ENCODE data around the gene NPIPA5.
"Not testable (repeated sequence)": the region's sequence is repeated elsewhere in the genome, so short reads cannot be mapped to it uniquely, and the experiment has no call there.

The NPIPA5 gene

DNA sequence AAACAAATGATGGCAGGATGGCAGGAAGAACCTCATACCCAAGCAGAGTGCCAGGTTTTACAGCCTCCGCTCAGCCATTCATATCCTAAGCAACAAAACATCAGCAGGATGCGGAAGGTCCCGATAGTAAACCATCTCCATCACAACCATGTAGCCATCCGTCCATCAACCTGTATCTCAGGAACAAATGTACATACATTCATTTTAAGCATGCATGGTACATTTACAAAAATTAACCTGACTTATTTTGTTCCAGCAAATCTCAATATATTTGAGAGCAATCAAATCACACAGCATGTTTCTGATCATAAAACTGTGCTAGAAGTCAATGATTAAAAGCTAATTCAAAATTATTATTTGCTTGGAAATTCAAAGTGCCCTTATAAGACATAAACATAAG is at the start of gene NPIPA5:
Gene NPIPA5 (minus strand): TSS at position 101 of the 400 bp plus-strand sequence. CDS start 0 bp downstream, at position 101.
- DNase-seq (ENCODE audit: low read depth), result not testable (repeated sequence)

DNA sequence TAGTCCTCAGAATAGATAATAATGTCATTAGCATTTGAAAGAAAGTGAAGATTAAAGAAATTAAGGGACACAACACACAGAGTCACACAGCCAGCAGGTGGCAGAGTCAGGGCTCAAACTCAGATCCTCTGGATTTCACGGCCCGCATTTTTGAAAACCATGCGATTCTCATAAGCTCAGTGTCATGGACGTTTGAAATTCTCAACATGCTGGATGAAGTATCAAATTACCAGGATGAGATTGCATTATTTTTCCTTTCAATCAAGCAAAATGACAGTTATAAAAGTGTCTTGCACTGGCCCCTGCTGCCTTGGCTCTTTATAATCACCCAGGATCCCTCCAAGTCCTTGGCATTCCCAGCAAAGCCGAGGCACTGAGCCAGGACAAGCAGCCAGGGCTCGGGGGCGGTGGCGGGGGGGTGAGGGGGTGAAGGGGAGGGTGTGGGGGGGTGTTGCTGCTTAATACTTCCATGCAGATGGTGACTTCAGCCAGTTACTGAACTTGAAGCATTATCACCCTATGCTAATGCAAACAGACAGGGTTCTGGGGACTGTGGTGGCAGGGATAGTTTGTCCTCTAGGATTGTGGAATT is 49.6 kb upstream of the NPIPA5 start:
- DNase-seq (ENCODE audit: low read depth), result no peak

DNA sequence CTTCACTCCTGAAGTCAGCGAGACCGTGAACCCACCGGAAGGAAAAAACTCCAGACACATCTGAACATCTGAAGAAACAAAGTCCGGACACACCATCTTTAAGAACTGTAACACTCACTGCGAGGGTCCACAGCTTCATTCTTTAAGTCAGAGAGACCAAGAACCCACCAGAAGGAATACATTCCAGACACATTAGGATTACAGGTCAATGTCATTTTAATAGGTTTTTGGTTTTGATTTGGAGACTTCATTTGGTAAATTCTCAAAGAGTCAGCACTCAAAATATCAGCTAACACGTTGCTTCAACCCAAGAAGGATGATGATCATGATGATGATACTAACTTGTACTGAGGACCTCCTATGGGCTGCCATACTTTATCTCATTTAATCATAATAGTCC is 48.7 kb upstream of the NPIPA5 start:
- no peak for DNase-seq (ENCODE audit: low read depth)

DNA sequence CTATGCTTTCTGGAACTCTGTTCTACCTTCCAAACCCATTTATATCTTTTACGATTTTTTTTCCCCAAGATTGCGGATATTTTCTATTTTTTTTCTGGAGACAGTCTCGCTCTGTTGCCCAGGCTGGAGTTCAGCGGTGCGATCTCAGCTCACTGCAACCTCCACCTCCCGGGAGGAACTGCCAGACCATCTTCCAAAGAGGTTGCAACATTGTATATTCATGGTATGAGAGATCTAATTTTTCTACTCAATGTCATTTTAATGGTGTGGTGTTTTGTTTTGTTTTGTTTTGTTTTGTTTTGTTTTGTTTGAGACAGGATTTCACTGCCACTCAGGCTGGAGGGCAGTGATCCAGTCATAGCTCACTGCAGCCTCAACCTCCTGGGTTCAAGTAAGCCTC is 47.8 kb upstream of the NPIPA5 start:
- DNase-seq (ENCODE audit: low read depth), result no peak

DNA sequence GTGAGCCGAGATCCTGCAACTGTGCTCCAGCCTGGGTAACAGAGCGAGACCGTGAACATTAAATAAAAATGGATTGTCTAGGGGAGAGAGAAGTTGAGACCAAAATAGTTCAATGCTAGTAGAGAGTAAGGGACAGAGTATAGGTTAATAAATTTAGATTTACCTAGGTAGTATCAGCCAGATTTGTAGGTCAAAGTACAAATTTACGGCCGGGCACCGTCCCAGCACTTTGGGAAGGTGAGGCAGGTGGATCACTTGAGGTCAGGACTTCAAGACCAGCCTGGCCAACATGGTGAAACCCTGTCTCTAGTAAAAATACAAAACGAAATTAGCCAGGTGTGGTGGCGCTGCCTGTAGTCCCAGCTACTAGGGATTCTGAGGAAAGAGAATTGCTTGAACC is 44.1 kb upstream of the NPIPA5 start:
- no peak for DNase-seq (ENCODE audit: low read depth)

DNA sequence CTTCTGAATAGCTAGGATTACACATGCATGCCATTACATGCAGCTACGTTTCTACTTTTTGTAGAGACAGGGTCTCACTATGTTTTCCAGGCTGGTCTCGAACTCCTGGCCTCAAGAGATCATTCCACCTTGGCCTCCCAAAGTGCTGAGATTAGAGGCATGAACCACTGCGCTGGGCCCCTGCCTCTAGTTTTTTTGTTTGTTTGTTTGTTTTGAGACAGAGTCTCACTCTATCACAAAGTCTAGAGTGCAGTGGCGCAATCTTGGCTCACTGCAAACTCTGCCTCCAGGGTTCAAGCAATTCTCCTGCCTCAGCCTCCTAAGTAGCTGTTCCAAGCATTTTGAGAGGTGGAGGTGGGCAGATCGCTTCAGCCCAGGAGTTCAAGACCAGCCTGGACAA is 43.6 kb upstream of the NPIPA5 start:
- not testable (repeated sequence) for DNase-seq (ENCODE audit: low read depth)

DNA sequence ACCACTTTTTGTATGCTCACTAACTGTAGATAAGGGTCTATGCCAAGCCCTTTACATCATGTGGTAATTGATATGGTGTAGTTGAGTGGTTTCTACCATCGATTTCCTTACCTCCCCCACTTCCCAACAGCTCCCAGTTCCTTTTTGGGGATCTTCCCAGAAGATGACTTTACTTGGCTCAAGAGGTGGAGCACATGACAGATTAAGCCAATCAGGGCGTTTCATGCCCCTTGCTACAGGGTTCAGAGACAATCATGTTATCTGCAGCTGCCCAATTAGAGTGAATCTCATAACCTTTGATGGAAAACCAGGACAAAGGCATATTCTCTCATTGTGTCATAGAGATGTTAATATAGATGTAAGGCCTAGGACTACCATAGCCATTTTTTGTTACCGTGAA is 40.1 kb upstream of the NPIPA5 start:
- DNase-seq (ENCODE audit: low read depth), result no peak

DNA sequence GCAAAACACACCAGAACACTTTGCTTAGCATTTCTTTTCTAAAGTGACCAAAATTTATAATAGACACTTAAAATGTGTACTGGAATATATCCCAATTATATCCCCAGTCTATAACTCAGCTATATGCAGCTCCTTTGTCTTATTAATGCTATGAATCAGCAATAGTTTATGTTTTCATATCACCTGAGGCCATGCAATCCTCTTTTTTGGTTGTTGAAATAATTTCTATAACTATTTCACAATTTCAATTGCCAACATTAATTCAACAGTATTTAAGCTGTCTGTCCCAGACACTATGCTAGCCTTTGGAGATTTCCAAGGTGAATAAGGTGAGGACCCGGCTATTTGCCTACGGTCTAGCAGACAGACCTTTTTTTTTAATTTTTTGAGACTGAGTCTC is 39.1 kb upstream of the NPIPA5 start:
- no peak for DNase-seq (ENCODE audit: low read depth)

DNA sequence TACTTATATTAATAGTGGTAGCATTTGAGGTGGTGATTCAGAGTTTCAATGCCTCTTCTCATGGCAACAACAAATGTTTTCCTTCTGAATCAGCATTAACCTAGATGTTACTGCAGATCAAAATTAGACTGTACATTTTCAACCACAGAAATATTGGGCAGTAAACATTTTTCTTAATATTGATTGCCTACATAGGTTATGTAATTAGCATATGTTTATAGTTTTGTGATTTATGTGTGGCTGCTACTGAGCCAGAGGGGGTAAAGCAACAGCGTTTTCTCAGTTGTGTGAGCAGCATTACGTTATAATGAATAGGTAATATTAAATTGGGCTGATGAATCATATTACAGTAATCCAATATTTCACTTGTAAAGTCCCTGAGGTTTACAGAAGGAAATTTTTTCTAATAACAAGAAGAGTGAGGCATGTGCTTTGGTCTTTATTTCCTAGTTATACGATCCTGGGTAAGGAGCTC is 37.5 kb upstream of the NPIPA5 start:
- DNase-seq (ENCODE audit: low read depth), result no peak

DNA sequence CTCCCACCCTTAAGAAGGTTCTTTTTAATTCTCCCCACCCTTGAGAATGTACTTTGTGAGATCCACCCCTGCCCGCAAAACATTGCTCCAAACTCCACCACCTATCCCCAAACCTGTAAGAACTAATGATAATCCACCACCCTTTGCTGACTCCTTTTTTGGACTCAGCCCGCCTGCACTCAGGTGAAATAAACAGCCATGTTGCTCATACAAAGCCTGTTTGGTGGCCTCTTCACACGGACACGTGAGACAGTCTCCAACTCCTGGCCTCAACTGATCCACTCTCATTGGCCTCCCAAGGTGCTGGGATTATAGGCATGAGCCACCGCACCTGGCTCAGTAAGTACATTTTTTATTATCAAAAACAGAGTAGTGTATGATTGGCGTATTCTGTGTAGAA is 31.4 kb upstream of the NPIPA5 start:
- DNase-seq (ENCODE audit: low read depth), result not testable (repeated sequence)

DNA sequence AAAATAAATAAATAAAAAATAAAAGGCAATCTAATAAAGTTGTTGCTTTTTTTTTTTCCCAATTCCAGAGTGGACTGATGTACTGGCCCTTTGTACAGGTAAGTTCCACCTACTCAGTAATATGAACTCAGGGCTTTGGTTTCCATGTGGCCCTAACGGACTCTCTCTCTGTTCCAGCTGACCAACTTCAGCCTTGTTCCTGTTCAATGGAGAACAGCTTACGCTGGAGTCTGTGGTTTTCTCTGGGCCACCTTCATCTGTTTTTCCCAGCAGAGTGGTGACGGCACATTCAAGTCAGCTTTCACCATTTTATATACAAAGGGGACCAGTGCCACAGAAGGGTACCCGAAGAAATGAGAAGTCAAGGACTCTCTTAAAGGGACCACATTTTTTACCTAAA is 29.7 kb upstream of the NPIPA5 start:
- not testable (repeated sequence) for DNase-seq (ENCODE audit: low read depth)

DNA sequence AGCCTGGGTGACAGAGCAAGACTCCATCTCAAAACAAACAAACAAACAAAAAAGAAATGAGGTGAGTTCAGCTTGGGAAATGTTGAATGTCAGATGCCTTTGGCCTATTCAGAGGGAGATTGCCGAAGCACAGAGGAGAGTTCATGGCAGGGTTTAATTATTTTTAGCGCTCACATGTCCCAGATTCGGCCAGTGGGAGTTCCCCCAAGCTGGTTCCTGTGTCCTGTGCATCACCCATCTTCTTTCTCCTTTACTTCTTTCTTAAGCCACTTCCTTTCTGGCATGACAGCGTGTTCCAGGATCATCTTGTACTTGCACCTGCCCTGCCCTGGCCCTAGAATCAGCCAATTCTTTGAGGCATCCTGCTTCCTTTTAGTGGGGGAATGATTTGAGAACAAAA is 26.7 kb upstream of the NPIPA5 start:
- no peak for DNase-seq (ENCODE audit: low read depth)

DNA sequence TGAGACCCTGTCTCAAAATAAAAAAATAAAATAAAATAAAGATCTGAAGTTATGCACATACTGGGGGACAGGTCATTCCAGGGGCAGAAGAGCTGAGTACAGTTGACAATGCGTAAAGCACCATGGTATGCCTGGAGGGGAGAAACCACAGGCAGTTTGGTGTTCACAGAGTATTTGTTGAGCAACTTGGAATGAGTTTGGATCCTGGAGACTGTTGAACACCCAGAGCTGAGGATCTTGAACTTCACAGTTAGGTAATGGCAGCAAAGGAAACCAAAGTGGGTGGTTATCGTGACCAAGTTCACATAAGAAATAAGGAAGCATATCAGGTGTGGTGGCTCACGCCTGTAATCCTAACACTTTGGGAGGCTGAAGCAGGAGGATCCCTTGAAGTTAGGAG is 26.0 kb upstream of the NPIPA5 start:
- not testable (repeated sequence) for DNase-seq (ENCODE audit: low read depth)

DNA sequence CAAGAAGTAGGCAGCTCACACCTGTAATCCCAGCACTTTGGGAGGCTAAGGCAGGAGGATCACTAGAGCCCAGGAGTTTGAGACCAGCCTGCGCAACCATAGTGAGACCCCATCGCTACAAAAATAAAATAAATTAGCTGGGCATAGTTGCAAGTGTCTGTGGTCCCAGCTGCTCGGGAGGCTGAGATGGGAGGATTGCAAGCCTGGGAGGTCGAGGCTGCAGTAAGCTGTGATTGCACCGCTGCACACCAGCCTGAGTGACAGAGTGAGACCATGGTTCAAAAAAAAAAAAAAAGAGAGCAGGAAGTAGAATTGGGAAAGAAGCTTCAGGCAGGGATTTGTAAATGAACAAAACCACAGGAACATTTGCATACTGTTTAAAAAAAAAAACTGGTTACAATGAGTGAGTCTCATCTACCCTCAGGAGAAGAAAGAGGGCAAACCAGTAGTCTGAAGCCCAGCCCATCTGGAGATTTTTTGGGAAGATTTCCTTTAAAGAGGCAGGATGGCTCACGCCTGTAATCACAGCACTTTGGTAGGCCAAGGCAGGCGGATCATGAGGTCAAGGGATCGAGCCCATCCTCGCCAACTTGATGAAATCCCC is 25.4 kb upstream of the NPIPA5 start:
- no peak for DNase-seq (ENCODE audit: low read depth)

DNA sequence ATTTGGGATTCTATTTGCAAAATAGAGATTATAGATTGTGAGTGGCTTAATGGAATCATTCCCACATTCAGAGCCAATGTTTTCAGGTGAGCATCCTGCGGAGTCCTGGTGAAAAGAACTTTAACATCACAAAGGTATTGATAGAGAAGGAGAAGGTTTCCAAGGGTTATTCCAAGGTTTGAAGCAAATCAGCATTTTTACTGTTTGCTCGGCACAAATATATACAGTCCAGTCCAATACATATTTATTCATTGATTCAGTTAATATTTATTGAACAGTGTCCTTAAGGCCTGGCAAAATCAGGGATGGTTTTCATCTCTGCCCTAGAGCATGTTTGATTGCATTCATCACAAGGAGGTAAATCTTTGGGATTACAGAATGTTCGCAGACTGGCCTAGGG is 23.9 kb upstream of the NPIPA5 start:
- DNase-seq (ENCODE audit: low read depth), result no peak

DNA sequence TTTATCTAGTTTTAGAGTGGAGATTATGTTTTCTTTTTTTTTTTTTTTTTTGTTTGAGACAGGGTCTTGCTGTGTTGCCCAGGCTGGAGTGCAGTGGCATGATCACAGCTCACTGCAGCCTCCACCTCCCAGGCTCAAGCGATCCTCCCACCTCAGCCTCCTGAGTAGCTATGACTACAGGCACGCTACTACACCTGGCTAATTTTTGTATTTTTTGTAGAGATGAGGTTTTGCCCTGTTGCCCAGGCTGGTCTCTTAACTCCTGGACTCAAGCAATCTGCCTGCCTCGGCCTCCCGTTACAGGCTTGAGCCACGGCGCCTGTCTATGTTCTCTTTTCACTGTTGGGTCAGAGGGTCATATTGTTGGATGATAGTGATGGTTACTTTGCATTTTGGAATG is 22.2 kb upstream of the NPIPA5 start:
- DNase-seq (ENCODE audit: low read depth), result not testable (repeated sequence)

DNA sequence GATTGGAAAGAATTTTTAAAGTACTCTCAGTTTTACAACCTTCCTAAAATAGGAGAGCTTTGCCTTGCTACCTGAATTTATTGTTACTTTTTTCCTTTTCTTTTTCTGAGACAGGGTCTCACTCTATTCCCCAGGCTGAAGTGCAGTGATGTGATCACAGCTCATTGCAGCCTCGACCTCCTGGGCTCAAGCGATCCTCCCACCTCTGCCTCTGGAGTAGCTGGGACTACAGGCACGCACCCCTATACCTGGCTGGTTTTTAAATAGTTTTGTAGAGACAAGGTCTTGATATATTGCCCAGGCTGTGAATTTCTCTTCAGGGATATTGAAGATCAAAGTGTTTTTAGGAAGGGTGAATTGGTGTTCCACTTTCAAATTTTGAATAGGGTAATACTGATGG is 21.2 kb upstream of the NPIPA5 start:
- no peak for DNase-seq (ENCODE audit: low read depth)

DNA sequence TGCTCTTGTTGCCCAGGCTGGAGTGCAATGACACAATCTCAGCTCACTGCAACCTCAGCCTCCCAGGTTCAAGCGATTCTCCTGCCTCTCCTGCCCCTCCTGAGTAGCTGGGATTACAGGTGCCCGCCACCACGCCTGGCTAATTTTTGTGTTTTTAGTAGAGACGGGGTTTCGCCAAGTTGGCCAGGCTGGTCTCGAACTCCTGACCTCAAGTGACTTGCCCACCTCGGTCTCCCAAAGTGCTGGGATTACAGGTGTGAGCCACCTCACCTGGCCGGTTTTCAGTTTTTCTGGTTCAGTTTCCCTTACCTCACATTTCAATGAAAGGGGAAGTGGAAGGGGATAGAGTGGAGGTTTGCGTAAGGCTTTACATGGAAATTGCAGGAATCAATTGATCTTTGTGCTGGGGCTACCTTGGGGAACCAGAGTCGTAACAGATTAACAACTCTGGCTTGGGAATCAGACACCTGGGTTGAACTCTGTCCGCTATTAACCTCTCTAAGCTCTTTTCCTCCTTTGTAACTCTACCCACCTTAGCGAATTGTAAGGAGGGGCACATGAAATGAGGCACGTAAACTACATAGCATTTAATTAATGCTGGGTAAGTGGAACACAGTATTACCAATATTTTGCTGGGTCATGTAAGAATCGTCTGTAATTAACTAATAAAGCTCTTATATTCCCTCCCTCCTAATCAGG is 20.7 kb upstream of the NPIPA5 start:
- DNase-seq (ENCODE audit: low read depth), result no peak

DNA sequence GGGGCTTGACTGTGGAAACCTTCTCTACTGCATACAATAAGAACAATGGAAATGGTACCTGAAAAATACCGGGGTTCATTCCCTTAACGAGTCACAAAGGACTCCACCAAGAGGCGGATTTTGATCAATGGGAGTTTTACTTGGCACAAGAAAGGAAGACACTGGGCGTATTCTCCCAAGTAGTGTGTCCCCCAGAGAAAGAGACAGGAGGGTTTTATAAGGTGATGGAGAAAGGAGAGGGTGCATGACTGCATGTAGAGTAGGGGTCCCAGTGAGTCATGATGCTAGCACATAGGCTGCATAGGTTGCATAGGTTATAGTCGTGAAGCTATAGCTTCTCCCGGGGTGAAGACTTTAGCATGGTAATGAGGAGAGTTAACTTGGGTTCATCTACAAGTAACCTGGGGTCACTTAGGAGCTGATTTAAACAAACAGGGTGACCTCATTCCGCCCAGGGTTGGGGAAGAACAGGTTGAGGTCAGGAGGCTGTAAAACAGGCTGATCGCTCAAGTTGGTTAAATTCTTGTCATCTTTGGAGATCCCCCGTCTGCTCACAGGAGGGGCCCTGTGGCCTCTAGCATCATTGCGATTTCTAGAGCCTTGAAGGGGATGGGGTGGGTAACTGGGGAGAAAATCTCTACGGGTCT is 19.0 kb upstream of the NPIPA5 start:
- no peak for DNase-seq (ENCODE audit: low read depth)

DNA sequence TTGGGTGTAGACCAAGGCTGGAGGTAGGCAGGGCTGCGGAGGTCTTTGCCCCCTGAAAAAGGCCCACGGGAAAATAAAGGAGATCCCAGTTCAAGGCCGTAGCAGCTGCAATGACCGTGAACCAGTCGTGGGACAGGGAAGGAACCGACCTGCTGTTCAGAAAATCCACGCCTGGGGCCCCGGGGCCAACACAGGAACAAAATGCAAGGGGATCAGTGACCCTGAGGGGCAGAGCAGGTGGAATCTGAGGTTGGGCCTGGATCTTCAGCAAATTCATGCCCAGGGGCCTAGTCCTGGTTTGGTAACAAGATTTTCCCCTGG is 18.4 kb upstream of the NPIPA5 start:
- DNase-seq (ENCODE audit: low read depth), result not testable (repeated sequence)

DNA sequence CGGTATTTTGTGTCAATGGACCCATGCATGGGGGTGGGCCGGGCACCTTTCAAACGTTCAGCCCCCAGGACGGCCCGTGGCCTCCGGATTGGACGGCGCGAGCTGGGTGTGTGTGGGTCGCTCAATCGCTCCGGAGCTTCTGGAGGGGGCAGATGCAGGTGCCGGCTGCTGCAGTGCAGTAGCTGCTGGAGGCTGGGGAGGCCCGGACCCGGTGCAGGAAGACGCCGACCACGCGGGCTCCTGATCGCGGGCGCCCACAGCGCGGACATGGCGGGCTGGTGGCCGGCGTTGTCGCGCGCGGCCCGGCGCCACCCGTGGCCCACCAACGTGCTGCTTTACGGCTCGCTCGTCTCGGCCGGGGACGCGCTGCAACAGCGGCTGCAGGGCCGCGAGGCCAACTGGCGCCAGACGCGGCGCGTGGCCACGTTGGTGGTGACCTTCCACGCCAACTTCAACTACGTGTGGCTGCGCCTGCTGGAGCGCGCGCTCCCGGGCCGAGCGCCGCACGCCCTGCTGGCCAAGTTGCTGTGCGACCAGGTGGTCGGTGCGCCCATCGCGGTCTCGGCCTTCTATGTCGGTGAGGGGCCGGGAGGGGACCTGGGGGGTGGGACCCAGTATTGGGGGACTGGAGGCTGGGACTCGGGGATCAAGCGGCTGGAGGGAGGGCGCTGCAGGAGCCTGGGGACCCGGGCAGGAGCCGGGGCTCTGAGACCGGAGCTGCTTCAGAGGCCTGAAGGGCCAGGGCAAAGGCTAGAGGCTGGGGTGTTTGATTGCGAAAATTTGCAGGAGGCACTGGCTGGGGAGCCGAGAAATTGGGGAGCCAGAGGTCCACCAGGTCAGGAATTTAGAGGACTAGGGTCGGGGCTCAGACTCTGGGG is 17.8 kb upstream of the NPIPA5 start, which contains the start of gene MPV17L:
Gene MPV17L (plus strand): TSS at position 124 of the 878 bp plus-strand sequence. CDS start 144 bp downstream, at position 268.
- not testable (repeated sequence) for DNase-seq (ENCODE audit: low read depth)

DNA sequence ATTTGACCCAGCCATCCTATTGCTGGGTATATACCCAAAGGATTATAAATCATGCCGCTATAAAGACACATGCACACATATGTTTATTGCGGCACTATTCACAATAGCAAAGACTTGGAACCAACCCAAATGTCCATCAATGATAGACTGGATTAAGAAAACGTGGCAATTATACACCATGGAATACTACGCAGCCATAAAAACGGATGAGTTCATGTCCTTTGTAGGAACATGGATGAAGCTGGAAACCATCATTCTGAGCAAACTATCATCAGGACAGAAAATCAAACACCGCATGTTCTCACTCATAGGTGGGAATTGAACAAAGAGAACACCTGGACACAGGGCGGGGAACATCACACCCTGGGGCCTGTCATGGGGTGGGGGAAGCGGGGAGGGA is 14.9 kb upstream of the NPIPA5 start:
- DNase-seq (ENCODE audit: low read depth), result not testable (repeated sequence)

All from HS-5 (cell line).